ENCODE measurements around the gene SELENBP1.
A peak's percentile ranks its signal among the peaks of the same experiment; 100 is the strongest.

SELENBP1 gene

GRCh38 chr1:151343587-151343986, 28.9 kb downstream of the SELENBP1 start:
- no peak overlapping the region for H3K4me3 ChIP-seq (ENCODE audit: low read depth, low read length)
- no peak for DNase-seq (ENCODE audit: low read depth)
- no peak for TF ChIP-seq CTCF (IDR thresholded peaks at IDR 0.05; ENCODE audit: insufficient read depth, low read depth, low read length, missing control alignments)

- TF ChIP-seq CTCF (IDR thresholded peaks at IDR 0.05; ENCODE audit: insufficient read depth, low read depth, low read length, missing control alignments) = no peak
- no peak overlapping the region for H3K4me3 ChIP-seq (ENCODE audit: low read depth, low read length)
- DNase-seq (ENCODE audit: low read depth) = no peak
Measured at GRCh38 chr1:151342569-151342968, 29.9 kb downstream of the SELENBP1 start.

DNA sequence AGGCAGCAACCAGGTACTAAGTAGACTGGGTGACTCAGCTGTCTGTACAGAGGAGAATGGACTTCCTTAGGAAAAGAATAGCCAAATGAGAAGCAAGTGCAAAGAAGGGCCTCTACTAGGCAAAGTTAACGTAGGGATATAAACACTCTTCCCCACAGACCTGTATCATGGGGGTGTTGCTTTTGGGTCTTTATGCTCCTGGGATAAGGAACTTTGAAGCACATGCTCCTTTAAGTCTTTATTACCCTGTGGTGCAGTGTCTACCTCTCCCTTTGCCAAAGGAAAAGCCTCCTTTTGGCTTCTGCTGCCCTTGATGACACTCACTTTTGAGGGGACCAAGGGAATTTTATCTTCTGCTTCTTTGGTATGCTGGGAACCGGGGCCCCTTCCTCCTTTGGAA, 30.5 kb downstream of the SELENBP1 start:
- DNase-seq (ENCODE audit: low read depth) = no peak
- H3K4me3 ChIP-seq (ENCODE audit: low read depth, low read length) = no peak overlapping the region
- no peak for TF ChIP-seq CTCF (IDR thresholded peaks at IDR 0.05; ENCODE audit: insufficient read depth, low read depth, low read length, missing control alignments)

DNA sequence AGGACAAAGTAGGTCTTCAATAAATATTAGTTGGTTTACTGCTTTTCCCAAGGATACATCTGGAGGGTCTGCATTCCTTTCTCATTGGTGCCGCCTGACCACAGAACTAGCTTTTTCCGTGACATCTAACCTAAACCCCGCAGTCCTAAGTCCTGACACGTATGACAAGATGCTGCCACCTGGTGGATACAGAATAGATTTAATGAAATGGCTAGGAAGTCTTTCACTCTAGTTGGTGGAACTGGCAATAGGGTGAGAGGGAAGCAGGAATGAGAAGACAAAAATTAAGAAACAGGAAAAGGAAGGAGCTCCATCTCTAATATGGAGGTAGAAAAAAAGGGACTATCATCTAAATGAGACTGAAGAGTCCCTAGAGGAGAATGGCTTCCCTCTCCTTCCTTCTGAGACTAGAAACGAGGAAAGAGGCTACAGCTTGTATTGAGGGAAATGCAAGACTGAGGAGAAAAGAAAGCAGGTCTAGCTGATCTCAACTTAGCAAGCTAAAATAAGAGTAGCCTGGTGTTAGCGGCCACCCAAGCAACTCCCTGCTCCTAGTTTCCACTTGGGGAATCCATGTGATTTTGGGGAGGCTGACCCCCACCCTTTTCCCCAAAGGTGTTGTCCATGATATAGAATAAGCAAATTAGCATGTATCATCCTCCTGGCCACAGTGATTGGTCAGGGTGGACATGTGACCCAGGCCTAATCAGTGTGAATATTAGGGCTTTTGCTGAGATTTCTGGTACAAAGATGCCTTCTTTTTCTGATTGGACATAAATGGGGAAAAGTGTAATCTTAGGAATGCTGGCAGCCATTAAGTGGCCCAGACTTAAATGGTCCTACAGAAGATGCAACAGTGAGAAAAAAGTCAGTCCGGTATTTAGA, 31.4 kb downstream of the SELENBP1 start:
- DNase-seq (ENCODE audit: low read depth) = peak; percentile 76
- peak; percentile 61 for TF ChIP-seq CTCF (IDR thresholded peaks at IDR 0.05; ENCODE audit: insufficient read depth, low read depth, low read length, missing control alignments)

GRCh38 chr1:151336556-151336955, 35.9 kb downstream of the SELENBP1 start:
- TF ChIP-seq CTCF (IDR thresholded peaks at IDR 0.05; ENCODE audit: insufficient read depth, low read depth, low read length, missing control alignments) = no peak
- DNase-seq (ENCODE audit: low read depth) = no peak
- no peak overlapping the region for H3K4me3 ChIP-seq (ENCODE audit: low read depth, low read length)

More for the DNA sequence above, 31.4 kb downstream of the SELENBP1 start:
- no peak overlapping the region for H3K4me3 ChIP-seq (ENCODE audit: low read depth, low read length)

- no peak for DNase-seq (ENCODE audit: low read depth)
- TF ChIP-seq CTCF (IDR thresholded peaks at IDR 0.05; ENCODE audit: insufficient read depth, low read depth, low read length, missing control alignments) = no peak
- H3K4me3 ChIP-seq (ENCODE audit: low read depth, low read length) = no peak overlapping the region
Measured at GRCh38 chr1:151334822-151335221, 37.7 kb downstream of the SELENBP1 start.
